Measurements from ENCODE around the gene SEC31B. TPM values are rescaled to one million over a fixed set of nuclear protein-coding genes. Genes with fewer than 3 reads are reported as not detected.

SEC31B gene
- total and polyA plus RNA-seq, 2 experiments from 2014 or later, result 2.9 to 6.7 TPM

GRCh38 chr10:100485801-100486495 is 33.7 kb downstream of the SEC31B start:
- Histone ChIP-seq H3K4me1 (ENCODE audit: insufficient read depth) (peaks cover 40% of the 10 kb centered on the region), H4K20me1 (replicated peaks; ENCODE audit: insufficient read depth) (0 out of 2 replicates have a peak, but pooled peaks cover 8% of the 10 kb centered on the region), H2AFZ (no peak overlapping the region), H3K27ac (ENCODE audit: low read depth) (peak overlapping the region; percentile 4; the same call in 1 of the 2 replicates), H3K36me3 (ENCODE audit: insufficient read depth) (peaks cover 3% of the 10 kb centered on the region; the same call in 1 of the 2 replicates), H3K4me3 (peak overlapping the region; percentile 48), H3K9me2 (ENCODE audit: insufficient read depth) (no peaks in the 10 kb centered on the region), H3K79me2 (replicated peaks; ENCODE audit: insufficient read depth) (no peaks in the 10 kb centered on the region), H3K27me3 (ENCODE audit: insufficient read depth) (peaks cover 89% of the 10 kb centered on the region), H3K4me2 (peak overlapping the region; percentile 73), H3F3A (replicated peaks; ENCODE audit: low read depth) (peaks cover 7% of the 10 kb centered on the region)
- peak overlapping the region; percentile 57 for H3K4me3 Mint-ChIP-seq
- peaks cover 10% of the 10 kb centered on the region for H3K36me3 Mint-ChIP-seq (ENCODE audit: low read depth)
- H3K27ac Mint-ChIP-seq, result no peak overlapping the region
- peaks cover 42% of the 10 kb centered on the region for H3K4me1 Mint-ChIP-seq
- DNase-seq (ENCODE audit: low spot score), result peak; percentile 66
- TF ChIP-seq ZNF331 (CRISPR knock-in tag; IDR thresholded peaks at IDR 0.05; ENCODE audit: low read depth) (no peak), NANOG (IDR thresholded peaks at IDR 0.05; ENCODE audit: borderline replicate concordance) (no peak), ZNF462 (CRISPR knock-in tag; IDR thresholded peaks at IDR 0.05) (0 out of 2 replicates have a peak, but pooled peaks have one; percentile 13), ETS1 (IDR thresholded peaks at IDR 0.05) (no peak)
- no peaks in the 10 kb centered on the region; the same call in 2 of the 3 replicates for H3K9me3 Mint-ChIP-seq
- ATAC-seq, result peak; percentile 59
- peaks cover 90% of the 10 kb centered on the region for H3K27me3 Mint-ChIP-seq (ENCODE audit: insufficient read depth, low read depth, poor library complexity)
